GM23338 (cell line): ENCODE results near the gene MAP3K4. TPM values are rescaled to one million over a fixed set of nuclear protein-coding genes. Genes with fewer than 3 reads are reported as not detected.

Source experiments
- ATAC-seq: fragments of 200-7000 bp; cut with Tn5 transposase; 3 replicates; pipeline ENCODE4 v1.9.1; 2020
- DNase-seq: peaks from one replicate; pipeline ENCODE4 v3.0.0-alpha.2; 2015; ENCODE audit warnings: low spot score
- H2AFZ ChIP-seq: fragments of 200-600 bp; sonication (generic); 2 replicates; pipeline ENCODE4 v1.8.0; 2016; ENCODE audit warnings: antibody characterized with exemption, mild to moderate bottlenecking, moderate library complexity
- H3F3A ChIP-seq: fragments of 200-600 bp; sonication (generic); replicated peaks from 2 replicates; pipeline ENCODE4 v1.8.0; 2017; ENCODE audit warnings: antibody characterized with exemption, mixed run types, low read depth
- H3K27ac ChIP-seq: fragments of 200-600 bp; sonication (generic); 2 replicates; pipeline ENCODE4 v1.6.1; 2016; ENCODE audit warnings: low read depth
- H3K27me3 ChIP-seq: fragments of 200-600 bp; sonication (generic); 2 replicates; pipeline ENCODE4 v1.8.0; 2016; ENCODE audit warnings: mild to moderate bottlenecking, mixed run types, moderate library complexity; ENCODE audit not compliant: insufficient read depth
- H3K36me3 ChIP-seq: fragments of 200-600 bp; sonication (generic); 2 replicates; pipeline ENCODE4 v1.8.0; 2016; ENCODE audit warnings: mild to moderate bottlenecking; ENCODE audit not compliant: insufficient read depth
- H3K4me1 ChIP-seq: fragments of 200-600 bp; sonication (generic); 2 replicates; pipeline ENCODE4 v1.8.0; 2016; ENCODE audit warnings: mild to moderate bottlenecking, moderate library complexity; ENCODE audit not compliant: insufficient read depth
- H3K4me2 ChIP-seq: fragments of 200-600 bp; sonication (generic); 2 replicates; pipeline ENCODE4 v1.7.1; 2017; ENCODE audit warnings: mixed run types
- H3K4me3 ChIP-seq: fragments of 200-600 bp; sonication (generic); 2 replicates; pipeline ENCODE4 v1.6.1; 2016; ENCODE audit warnings: mixed run types
- H3K79me2 ChIP-seq: fragments of 200-600 bp; sonication (generic); replicated peaks from 2 replicates; pipeline ENCODE4 v1.8.0; 2017; ENCODE audit warnings: mild to moderate bottlenecking; ENCODE audit not compliant: insufficient read depth
- H3K9me2 ChIP-seq: fragments of 200-600 bp; sonication (generic); 2 replicates; pipeline ENCODE4 v1.8.0; 2017; ENCODE audit not compliant: insufficient read depth
- H4K20me1 ChIP-seq: fragments of 200-600 bp; sonication (generic); replicated peaks from 2 replicates; pipeline ENCODE4 v1.8.0; 2017; ENCODE audit warnings: mild to moderate bottlenecking; ENCODE audit not compliant: insufficient read depth
- H3K27ac Mint-ChIP-seq: 2 replicates; pipeline ENCODE4 v1.8.0; 2020; ENCODE audit warnings: inconsistent platforms, mild to moderate bottlenecking, moderate library complexity, mixed read lengths
- H3K27me3 Mint-ChIP-seq: 3 replicates; pipeline ENCODE4 v1.8.0; 2022; ENCODE audit warnings: low read depth, mild to moderate bottlenecking, moderate library complexity, mixed read lengths, inconsistent platforms; ENCODE audit not compliant: insufficient read depth, poor library complexity
- H3K36me3 Mint-ChIP-seq: 3 replicates; pipeline ENCODE4 v1.8.0; 2021; ENCODE audit warnings: low read depth, mild to moderate bottlenecking, inconsistent platforms, moderate library complexity, mixed read lengths
- H3K4me1 Mint-ChIP-seq: 3 replicates; pipeline ENCODE4 v1.8.0; 2020; ENCODE audit warnings: mild to moderate bottlenecking, inconsistent platforms, mixed read lengths
- H3K4me3 Mint-ChIP-seq: 3 replicates; pipeline ENCODE4 v1.8.0; 2021; ENCODE audit warnings: moderate library complexity, mild to moderate bottlenecking, inconsistent platforms, mixed read lengths
- H3K9me3 Mint-ChIP-seq: 3 replicates; pipeline ENCODE4 v1.8.0; 2020; ENCODE audit warnings: moderate library complexity, mild to moderate bottlenecking, inconsistent platforms, mixed read lengths
- CREB1 ChIP-seq: fragments of 250-450 bp; sonication (Bioruptor Pico); IDR thresholded peaks from 2 replicates; pipeline ENCODE4 v1.5.0; 2020; ENCODE audit warnings: low read depth, mild to moderate bottlenecking, moderate library complexity
- EZH2 ChIP-seq: fragments of 200-600 bp; sonication (generic); IDR thresholded peaks from one replicate; pipeline ENCODE4 v1.8.0; 2017; ENCODE audit warnings: antibody characterized with exemption, mild to moderate bottlenecking, low read depth; ENCODE audit not compliant: unreplicated experiment
- POLR2AphosphoS5 ChIP-seq: IDR thresholded peaks from 2 replicates; pipeline ENCODE4 v1.6.1; 2016; ENCODE audit warnings: antibody characterized with exemption, low read depth
- polyA plus RNA-seq: library from polyadenylated mRNA; unstranded; fragments of >200 nt; fragmentation: Nextera tagmentation; extraction: Ambion mirVana; gene quantifications from 2 replicates; pipeline ENCODE4 v1.2.1, GENCODE V29; 2016
- total RNA-seq: library from RNA; depleted of rRNA; stranded (reverse); fragments of >200 nt; shearing (Covaris generic); gene quantifications from 2 replicates; pipeline ENCODE4 v1.2.3, GENCODE V29; 2014
- TF ChIP-seq, protein P1 (sequence below), 2 experiments: fragments of 200-600 bp in 1 of 2; sonication (generic) in 1 of 2; conservative IDR thresholded peaks; 2 replicates each; pipeline versions ENCODE4 v1.5.1 to v1.6.1; 2016 to 2017; ENCODE audit warnings: antibody characterized with exemption in 2 of 2, low read depth in 2 of 2, mild to moderate bottlenecking in 2 of 2, moderate library complexity in 1 of 2
- TF ChIP-seq, protein P2 (sequence below): IDR thresholded peaks from one replicate; pipeline ENCODE4 v1.6.1; 2018; ENCODE audit warnings: antibody characterized with exemption; ENCODE audit not compliant: unreplicated experiment
- TF ChIP-seq, protein P3 (sequence below): IDR thresholded peaks from 2 replicates; pipeline ENCODE4 v1.6.1; 2016; ENCODE audit warnings: antibody characterized with exemption

Gene MAP3K4
- total and polyA plus RNA-seq, 2 experiments from 2014 or later = 44.4 to 48.8 TPM

DNA sequence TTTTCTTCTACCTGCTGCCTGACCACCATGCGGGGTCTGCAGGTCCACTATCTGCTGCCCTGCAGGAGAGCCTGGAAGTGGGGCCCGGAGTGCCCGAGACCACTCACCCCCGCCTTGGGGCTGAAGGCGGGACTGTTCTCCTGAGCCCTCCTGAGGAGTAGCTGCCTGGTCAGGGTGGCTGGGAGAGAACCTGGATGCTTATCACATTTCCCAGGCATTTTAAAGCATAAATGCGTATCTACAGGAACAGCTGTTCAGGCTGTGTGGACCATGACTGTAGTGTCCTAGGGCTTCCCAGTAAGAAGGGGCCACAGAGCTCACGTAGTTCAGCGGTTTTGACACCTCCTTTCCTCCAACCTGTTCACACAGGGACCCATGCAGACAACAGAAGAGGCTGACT lies 159.0 kb downstream of the MAP3K4 start (continued):
- TF ChIP-seq, protein P1, sequence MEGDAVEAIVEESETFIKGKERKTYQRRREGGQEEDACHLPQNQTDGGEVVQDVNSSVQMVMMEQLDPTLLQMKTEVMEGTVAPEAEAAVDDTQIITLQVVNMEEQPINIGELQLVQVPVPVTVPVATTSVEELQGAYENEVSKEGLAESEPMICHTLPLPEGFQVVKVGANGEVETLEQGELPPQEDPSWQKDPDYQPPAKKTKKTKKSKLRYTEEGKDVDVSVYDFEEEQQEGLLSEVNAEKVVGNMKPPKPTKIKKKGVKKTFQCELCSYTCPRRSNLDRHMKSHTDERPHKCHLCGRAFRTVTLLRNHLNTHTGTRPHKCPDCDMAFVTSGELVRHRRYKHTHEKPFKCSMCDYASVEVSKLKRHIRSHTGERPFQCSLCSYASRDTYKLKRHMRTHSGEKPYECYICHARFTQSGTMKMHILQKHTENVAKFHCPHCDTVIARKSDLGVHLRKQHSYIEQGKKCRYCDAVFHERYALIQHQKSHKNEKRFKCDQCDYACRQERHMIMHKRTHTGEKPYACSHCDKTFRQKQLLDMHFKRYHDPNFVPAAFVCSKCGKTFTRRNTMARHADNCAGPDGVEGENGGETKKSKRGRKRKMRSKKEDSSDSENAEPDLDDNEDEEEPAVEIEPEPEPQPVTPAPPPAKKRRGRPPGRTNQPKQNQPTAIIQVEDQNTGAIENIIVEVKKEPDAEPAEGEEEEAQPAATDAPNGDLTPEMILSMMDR (conservative IDR thresholded peaks at IDR 0.05; ENCODE audit: low read depth in 2 of 2) = no peak
- TF ChIP-seq EZH2 = no peak
- TF ChIP-seq, protein P2, sequence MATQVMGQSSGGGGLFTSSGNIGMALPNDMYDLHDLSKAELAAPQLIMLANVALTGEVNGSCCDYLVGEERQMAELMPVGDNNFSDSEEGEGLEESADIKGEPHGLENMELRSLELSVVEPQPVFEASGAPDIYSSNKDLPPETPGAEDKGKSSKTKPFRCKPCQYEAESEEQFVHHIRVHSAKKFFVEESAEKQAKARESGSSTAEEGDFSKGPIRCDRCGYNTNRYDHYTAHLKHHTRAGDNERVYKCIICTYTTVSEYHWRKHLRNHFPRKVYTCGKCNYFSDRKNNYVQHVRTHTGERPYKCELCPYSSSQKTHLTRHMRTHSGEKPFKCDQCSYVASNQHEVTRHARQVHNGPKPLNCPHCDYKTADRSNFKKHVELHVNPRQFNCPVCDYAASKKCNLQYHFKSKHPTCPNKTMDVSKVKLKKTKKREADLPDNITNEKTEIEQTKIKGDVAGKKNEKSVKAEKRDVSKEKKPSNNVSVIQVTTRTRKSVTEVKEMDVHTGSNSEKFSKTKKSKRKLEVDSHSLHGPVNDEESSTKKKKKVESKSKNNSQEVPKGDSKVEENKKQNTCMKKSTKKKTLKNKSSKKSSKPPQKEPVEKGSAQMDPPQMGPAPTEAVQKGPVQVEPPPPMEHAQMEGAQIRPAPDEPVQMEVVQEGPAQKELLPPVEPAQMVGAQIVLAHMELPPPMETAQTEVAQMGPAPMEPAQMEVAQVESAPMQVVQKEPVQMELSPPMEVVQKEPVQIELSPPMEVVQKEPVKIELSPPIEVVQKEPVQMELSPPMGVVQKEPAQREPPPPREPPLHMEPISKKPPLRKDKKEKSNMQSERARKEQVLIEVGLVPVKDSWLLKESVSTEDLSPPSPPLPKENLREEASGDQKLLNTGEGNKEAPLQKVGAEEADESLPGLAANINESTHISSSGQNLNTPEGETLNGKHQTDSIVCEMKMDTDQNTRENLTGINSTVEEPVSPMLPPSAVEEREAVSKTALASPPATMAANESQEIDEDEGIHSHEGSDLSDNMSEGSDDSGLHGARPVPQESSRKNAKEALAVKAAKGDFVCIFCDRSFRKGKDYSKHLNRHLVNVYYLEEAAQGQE = no peak

DNA sequence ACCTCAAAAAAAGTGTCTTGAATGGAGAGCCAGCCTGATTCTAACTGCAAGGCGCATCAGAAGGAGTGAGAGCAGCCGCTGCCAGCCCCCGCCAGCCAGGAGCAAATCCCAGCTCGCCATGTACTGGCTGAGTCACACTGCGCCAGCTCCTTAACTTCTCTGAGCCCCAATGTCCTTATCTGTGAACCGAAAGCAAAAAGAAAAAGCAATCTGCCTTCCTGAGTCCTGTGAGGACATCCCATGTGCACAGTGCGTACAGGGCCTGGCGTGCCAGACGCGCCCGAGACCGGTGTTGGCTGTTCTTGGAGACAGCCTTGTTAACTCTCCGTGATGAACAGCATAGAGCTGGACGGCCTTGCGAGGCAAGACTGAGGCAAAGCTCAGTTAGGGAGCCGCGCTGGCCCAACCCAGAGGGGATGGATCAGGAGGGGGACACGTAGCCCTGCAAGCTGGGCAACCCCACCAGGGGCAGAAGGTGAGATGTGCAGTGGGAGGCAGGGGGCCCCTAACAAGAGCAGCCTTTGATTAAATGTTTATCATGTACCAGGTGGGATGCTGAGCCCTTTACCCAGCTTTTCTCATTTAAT lies 159.6 kb downstream of the MAP3K4 start:
- H3F3A ChIP-seq = no peaks in the 10 kb centered on the region
- no peaks in the 10 kb centered on the region for H3K4me1 ChIP-seq
- no peaks in the 10 kb centered on the region for H3K9me2 ChIP-seq
- H3K27ac Mint-ChIP-seq = no peak overlapping the region
- H3K4me1 Mint-ChIP-seq = no peaks in the 10 kb centered on the region
- no peaks in the 10 kb centered on the region for H4K20me1 ChIP-seq
- no peak overlapping the region for H3K4me3 ChIP-seq
- H3K4me3 Mint-ChIP-seq = no peak overlapping the region
- H3K27me3 ChIP-seq = no peaks in the 10 kb centered on the region
- H2AFZ ChIP-seq = no peak overlapping the region
- DNase-seq (no peak), ATAC-seq (no peak)
- H3K36me3 Mint-ChIP-seq = peaks cover 35% of the 10 kb centered on the region
- H3K27ac ChIP-seq = no peak overlapping the region
- H3K79me2 ChIP-seq = no peaks in the 10 kb centered on the region
- no peaks in the 10 kb centered on the region; the same call in 2 of the 3 replicates for H3K9me3 Mint-ChIP-seq
- peaks cover 6% of the 10 kb centered on the region for H3K27me3 Mint-ChIP-seq
- TF ChIP-seq, protein P3, sequence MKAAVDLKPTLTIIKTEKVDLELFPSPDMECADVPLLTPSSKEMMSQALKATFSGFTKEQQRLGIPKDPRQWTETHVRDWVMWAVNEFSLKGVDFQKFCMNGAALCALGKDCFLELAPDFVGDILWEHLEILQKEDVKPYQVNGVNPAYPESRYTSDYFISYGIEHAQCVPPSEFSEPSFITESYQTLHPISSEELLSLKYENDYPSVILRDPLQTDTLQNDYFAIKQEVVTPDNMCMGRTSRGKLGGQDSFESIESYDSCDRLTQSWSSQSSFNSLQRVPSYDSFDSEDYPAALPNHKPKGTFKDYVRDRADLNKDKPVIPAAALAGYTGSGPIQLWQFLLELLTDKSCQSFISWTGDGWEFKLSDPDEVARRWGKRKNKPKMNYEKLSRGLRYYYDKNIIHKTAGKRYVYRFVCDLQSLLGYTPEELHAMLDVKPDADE = no peak
- TF ChIP-seq POLR2AphosphoS5 (no peak), CREB1 (no peak)
- peaks cover 6% of the 10 kb centered on the region for H3K36me3 ChIP-seq
- no peak overlapping the region for H3K4me2 ChIP-seq
